MCF 10A (cell line): ENCODE data around the gene PTGFRN. TPM values are rescaled to one million over a fixed set of nuclear protein-coding genes. Genes with fewer than 3 reads are reported as not detected.

ENCODE experiments used
- BruUV-seq: library from RNA; stranded (reverse); fragments of 400-500 nt; replicated peaks from 2 replicates; lab custom pipeline; 2021; lab: Mats Ljungman, UMichigan
- CTCF ChIA-PET: fragments of 300-600 bp; sonication (Branson Sonifier 250); formaldehyde crosslinking; extraction: SDS; loops from one replicate; lab custom pipeline; 2021; ENCODE audit warnings: antibody characterized with exemption, inconsistent platforms; lab: Yijun Ruan, JAX
- POLR2A ChIA-PET: fragments of 300-600, 350-650 bp; sonication (Branson Sonifier 250); formaldehyde crosslinking; extraction: SDS; loops from one replicate; lab custom pipeline; 2020; ENCODE audit warnings: antibody characterized with exemption, inconsistent platforms; lab: Yijun Ruan, JAX
- DNase-seq: peaks from one replicate; pipeline ENCODE4 v3.0.0-alpha.2; 2018; ENCODE audit not compliant: unreplicated experiment
- H3K27ac Mint-ChIP-seq: one replicate; pipeline ENCODE4 v1.8.0; 2022; ENCODE audit warnings: mild to moderate bottlenecking, low read depth, mixed read lengths; ENCODE audit not compliant: unreplicated experiment
- H3K27me3 Mint-ChIP-seq: one replicate; pipeline ENCODE4 v1.8.0; 2022; ENCODE audit warnings: mixed read lengths; ENCODE audit not compliant: insufficient read depth, unreplicated experiment
- H3K36me3 Mint-ChIP-seq: one replicate; pipeline ENCODE4 v1.8.0; 2022; ENCODE audit warnings: mild to moderate bottlenecking, moderate library complexity, mixed read lengths; ENCODE audit not compliant: insufficient read depth, unreplicated experiment
- H3K4me1 Mint-ChIP-seq: one replicate; pipeline ENCODE4 v1.8.0; 2022; ENCODE audit warnings: mixed read lengths; ENCODE audit not compliant: insufficient read depth, unreplicated experiment
- H3K4me3 Mint-ChIP-seq: one replicate; pipeline ENCODE4 v1.8.0; 2022; ENCODE audit warnings: mild to moderate bottlenecking, moderate library complexity, mixed read lengths; ENCODE audit not compliant: unreplicated experiment
- H3K9me3 Mint-ChIP-seq: one replicate; pipeline ENCODE4 v1.8.0; 2022; ENCODE audit warnings: mixed read lengths; ENCODE audit not compliant: unreplicated experiment
- CTCF ChIP-seq: fragments of 200-600 bp; IDR thresholded peaks from one replicate; pipeline ENCODE4 v1.8.0; 2022; ENCODE audit warnings: antibody characterized with exemption, mild to moderate bottlenecking; ENCODE audit not compliant: unreplicated experiment
- intact Hi-C: fragments of 100-400 bp; cut with micrococcal nuclease; formaldehyde crosslinking; loops from 2 replicates; pipeline ENCODE4 v1.14.1; 2022
- total RNA-seq: library from RNA; stranded (reverse); gene quantifications from 2 replicates; pipeline ENCODE4 v1.2.3, GENCODE V29; 2022

PTGFRN gene
- total RNA-seq, 1 experiment from 2014 or later: 45.2 TPM

- no peak overlapping the region for H3K27ac Mint-ChIP-seq
- H3K4me1 Mint-ChIP-seq: no peaks in the 10 kb centered on the region
- no peaks in the 10 kb centered on the region for H3K36me3 Mint-ChIP-seq
- H3K27me3 Mint-ChIP-seq: no peaks in the 10 kb centered on the region
- DNase-seq: no peak
- ChIA-PET POLR2A (interaction anchor here (1.4 kb wide), 1 partner anchor 17 kb away, joined by 3 read pairs; no protein-coding TSS in a partner anchor), CTCF (interaction anchor here (0.6 to 1.5 kb wide), 2 partner anchors 22 to 36 kb away, joined by 3 to 6 read pairs; no protein-coding TSS in a partner anchor)
- intact Hi-C loops: no loop called here
- no peak overlapping the region for H3K4me3 Mint-ChIP-seq
- no TSS peak for BruUV-seq
- peaks cover 11% of the 10 kb centered on the region for H3K9me3 Mint-ChIP-seq
- TF ChIP-seq CTCF: no peak
Measured at GRCh38 chr1:116899529-116899928, 10.2 kb upstream of the PTGFRN start.

- Mint-ChIP-seq H3K4me3 (no peak overlapping the region), H3K9me3 (no peaks in the 10 kb centered on the region), H3K36me3 (no peaks in the 10 kb centered on the region), H3K4me1 (no peaks in the 10 kb centered on the region), H3K27me3 (no peaks in the 10 kb centered on the region), H3K27ac (no peak overlapping the region)
- no peak for DNase-seq
- intact Hi-C loops: no loop called here
- BruUV-seq: no TSS peak
- ChIA-PET CTCF (no interaction called here), POLR2A (interaction anchor here (0.6 to 1.2 kb wide), 4 partner anchors 14 to 89 kb away, joined by 3 read pairs; no protein-coding TSS in a partner anchor)
- TF ChIP-seq CTCF: no peak
Measured at GRCh38 chr1:116900471-116901365, 9.0 kb upstream of the PTGFRN start.

- intact Hi-C loops: no loop called here
Measured at GRCh38 chr1:116902027-116902426, 7.7 kb upstream of the PTGFRN start.

More at GRCh38 chr1:116902027-116902426, 7.7 kb upstream of the PTGFRN start:
- no peaks in the 10 kb centered on the region for H3K4me1 Mint-ChIP-seq
- DNase-seq: no peak
- no peaks in the 10 kb centered on the region for H3K27me3 Mint-ChIP-seq
- H3K9me3 Mint-ChIP-seq: no peaks in the 10 kb centered on the region
- POLR2A ChIA-PET: interaction anchor here (0.8 to 1.7 kb wide), 3 partner anchors 13 to 124 kb away, joined by 3 to 8 read pairs (median 3); no protein-coding TSS in a partner anchor
- no peak for TF ChIP-seq CTCF
- H3K27ac Mint-ChIP-seq: no peak overlapping the region
- CTCF ChIA-PET: no interaction called here
- no peaks in the 10 kb centered on the region for H3K36me3 Mint-ChIP-seq
- no peak overlapping the region for H3K4me3 Mint-ChIP-seq
- no TSS peak for BruUV-seq
